HG03060 (cell line): ENCODE results near the gene RAPGEF2.
"Not testable (repeated sequence)": the region's sequence is repeated elsewhere in the genome, so short reads cannot be mapped to it uniquely, and the experiment has no call there.

Source experiments
- ATAC-seq: cut with Tn5 transposase; IDR thresholded peaks from one replicate; pipeline ENCODE4 v1.9.1; 2021; ENCODE audit warnings: low read depth, moderate number of reproducible peaks; ENCODE audit not compliant: unreplicated experiment

Gene RAPGEF2

GRCh38 chr4:159293811-159294515 lies 191.1 kb downstream of the RAPGEF2 start:
- ATAC-seq: no peak

GRCh38 chr4:159296061-159296460 lies 193.2 kb downstream of the RAPGEF2 start:
- ATAC-seq: no peak

DNA sequence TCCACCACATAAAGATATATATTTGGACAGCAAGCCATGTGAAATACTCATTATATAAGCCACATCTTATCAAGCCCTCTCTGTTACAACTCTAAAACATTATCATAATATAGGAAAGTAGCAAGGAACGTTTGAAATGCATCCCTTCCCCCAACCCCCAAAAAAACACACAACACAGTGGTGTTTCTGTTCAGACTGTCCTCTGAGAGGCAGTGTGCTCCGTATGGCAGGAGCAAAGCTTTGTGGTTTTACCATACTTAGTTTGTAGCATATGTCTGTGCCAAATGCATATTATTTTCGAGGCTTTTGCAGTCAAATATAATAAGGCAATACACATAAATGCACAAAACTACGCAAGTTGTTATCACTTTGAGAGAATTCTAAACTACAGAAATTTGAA lies 194.2 kb downstream of the RAPGEF2 start:
- no peak for ATAC-seq

GRCh38 chr4:159298502-159298901 lies 195.6 kb downstream of the RAPGEF2 start:
- ATAC-seq: no peak

GRCh38 chr4:159303435-159303834 lies 200.6 kb downstream of the RAPGEF2 start:
- ATAC-seq: no peak

- ATAC-seq: no peak
These were observed 202.2 kb downstream of the RAPGEF2 start for GRCh38 chr4:159305129-159305528.

DNA sequence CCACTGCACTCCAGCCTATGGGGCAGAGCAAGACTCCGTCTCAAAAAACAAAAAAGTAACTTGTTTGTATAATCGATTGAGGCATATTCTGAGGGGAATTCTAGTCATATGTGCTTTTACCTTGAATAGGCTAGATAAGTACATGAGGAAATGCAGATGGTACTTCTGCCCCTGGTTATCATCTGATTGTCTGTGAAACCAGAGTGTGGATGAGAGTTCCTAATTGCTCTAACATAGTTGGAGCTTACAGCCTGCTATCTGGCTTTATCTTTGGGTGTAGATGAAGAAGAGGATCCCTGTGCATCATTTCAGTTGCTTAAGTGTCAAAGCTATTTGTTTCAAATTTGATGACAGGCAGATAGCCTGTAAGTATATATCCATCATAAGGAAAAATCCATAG lies 205.1 kb downstream of the RAPGEF2 start:
- ATAC-seq: no peak

DNA sequence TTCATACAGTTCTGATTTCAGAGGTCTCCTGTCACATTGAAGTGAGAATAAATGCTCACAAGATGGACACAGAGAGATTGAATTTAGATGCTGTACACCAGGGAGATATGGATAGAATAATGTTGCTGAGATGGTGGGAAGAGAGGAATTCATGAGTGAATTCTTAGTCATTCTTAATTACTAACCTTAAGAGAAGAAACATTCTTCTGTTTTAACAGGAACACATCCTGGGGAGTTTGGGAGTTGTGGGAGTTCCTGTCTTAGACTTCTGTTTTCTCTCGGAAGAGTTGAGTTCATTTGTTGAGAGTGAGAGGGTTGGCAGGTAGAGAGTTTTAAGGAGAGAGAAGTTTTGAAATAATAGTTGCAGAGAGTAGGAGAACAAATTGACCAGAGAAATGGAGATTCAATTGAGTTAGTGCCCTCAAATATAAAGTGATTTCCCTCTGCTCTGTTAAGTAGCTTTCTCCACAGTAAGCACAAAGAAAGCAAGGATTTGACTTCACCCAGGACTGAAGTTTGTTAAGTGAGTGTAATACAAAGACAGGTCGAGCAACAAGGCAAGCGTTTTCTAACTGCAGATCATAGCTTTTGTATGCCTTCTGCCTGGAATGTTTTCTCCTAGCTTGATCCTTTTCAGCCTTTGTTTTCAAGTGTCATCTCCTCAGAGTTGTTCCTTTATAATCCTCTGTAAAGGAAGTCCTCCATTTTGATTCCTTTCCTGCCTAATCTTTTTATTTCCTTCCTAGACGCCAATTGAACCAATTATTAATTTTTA lies 205.9 kb downstream of the RAPGEF2 start:
- ATAC-seq: no peak

DNA sequence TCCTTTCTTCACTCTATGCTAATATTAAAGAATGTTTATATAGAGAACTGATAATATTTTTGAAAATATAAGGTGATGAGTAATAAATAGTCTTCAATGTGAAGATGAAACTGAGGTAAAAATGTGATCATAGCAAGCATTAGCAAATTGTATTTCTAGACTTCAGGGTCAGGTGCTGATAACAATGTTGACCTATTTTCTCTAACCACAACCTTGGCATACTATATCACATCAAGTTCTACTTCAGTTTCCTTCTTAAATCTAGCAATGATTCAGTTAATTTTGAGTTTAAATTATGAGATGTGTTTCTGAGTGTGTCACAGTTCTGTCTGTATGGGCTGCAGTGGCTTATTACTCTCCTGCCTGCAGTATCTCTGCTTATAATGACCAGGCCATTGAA lies 209.4 kb downstream of the RAPGEF2 start:
- no peak for ATAC-seq

DNA sequence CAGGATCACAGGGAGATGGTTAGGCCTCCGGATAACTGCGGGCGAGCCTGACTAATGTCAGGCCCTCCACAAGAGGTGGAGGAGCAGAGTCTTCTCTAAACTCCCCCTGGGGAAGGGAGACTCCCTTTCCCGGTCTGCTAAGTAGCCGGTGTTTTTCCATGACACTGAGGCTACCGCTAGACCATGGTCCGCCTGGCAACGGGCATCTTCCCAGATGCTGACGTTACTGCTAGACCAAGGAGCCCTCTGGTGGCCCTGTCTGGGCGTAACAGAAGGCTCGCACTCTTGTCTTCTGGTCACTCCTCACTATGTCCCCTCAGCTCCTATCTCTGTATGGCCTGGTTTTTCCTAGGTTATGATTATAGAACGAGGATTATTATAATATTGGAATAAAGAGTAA lies 213.0 kb downstream of the RAPGEF2 start:
- not testable (repeated sequence) for ATAC-seq

DNA sequence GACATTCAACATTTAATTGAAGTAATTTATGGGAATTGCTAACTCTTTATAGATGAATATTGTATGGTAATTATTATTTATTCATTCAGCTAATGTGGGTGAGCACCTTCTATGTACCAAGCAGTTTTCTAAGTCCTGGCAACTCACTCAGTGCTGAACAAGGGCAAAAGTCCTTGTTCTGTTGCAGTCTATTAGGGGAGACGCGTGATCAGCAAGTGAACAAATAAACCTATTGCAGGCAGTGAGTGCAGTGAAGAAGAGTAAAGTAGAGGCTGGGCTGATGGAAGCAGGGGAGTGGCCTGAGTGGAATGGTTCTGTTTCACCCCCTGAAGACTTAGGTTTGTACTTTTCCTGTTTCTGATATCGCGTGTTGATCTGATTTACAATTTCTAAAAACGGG lies 214.3 kb downstream of the RAPGEF2 start:
- ATAC-seq: no peak

DNA sequence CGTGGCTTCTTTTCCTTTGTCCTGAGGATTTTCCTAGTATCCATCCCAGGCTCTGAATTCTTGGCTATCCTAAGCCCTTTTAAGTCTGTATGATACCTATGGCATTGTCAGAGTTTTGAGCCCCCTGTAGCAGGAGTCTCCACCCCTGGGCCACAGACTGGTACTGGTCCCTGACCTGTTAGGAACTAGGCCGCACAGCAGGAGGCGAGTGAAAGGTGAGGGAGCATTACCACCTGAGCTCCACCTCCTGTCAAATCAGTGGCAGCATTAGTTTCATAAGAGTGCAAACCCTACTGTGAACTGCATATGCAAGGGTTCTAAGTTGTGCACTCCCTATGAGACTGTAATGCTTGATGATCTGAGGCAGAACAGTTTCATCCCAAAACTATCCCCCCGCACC lies 216.1 kb downstream of the RAPGEF2 start:
- no peak for ATAC-seq

DNA sequence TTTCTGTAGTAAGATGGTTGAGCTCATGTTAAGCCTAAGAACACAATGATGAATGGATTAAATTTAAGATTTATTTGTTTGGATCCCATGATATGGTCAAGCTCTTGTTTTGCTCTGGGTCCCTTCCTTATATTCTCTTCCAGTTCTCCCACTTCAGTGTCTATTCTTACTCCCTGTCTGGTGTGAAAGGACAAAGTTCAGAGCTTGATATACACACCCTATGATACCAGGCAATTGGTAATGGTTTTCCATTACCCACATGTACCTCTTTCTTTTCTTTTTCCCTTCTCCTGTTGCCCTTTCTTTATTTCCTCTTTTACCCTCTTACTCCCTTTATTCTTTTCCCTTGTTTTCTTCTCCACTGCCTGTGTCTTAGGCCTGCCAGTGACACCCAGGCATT lies 223.6 kb downstream of the RAPGEF2 start:
- no peak for ATAC-seq

DNA sequence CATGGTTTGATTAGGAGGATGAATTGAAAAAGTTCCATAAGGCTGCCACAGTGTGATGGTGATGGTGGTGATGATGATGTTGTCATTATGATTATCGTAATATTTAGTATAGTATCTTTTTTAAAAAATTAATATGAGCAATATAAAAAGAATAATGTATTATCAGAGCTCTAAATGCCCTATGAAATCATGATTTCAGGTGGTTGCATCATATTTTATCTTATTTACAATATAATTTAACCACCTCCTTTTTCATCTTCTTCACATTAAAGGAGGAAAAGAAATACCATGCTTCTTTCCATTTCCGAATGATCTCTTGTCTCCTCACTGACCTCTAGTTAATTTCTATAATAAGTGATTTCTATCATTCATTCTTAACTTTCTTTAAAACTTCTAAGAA lies 225.9 kb downstream of the RAPGEF2 start:
- ATAC-seq: no peak

GRCh38 chr4:159334461-159334860 lies 231.6 kb downstream of the RAPGEF2 start:
- no peak for ATAC-seq

DNA sequence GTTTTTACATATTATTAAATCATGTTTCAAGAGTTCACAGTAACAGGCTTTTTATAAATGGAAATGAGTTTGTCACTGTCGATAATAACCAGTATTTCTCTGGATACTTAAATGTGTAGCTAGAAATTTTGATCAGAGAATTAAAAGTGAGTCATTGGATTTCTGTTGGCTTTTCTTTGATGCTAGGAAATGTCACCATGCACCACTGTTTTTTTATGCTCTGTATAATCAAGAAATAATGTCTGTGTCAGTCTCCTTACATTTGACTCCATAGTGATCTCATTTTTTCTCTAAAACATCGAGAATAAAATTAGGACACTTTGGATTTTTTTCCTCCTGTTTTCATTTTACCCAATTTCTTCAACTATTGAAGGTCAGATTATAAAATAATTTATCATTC lies 234.2 kb downstream of the RAPGEF2 start:
- ATAC-seq: no peak

DNA sequence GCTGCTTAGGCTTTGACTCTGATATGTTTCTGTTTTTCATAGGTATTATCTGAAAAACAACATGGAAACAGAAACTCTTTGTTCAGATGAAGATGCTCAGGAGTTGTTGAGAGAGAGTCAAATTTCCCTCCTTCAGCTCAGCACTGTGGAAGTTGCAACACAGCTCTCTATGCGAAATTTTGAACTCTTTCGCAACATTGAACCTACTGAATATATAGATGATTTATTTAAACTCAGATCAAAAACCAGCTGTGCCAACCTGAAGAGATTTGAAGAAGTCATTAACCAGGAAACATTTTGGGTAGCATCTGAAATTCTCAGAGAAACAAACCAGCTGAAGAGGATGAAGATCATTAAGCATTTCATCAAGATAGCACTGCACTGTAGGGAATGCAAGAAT lies 238.6 kb downstream of the RAPGEF2 start:
- ATAC-seq: no peak

GRCh38 chr4:159342374-159342773 lies 239.5 kb downstream of the RAPGEF2 start:
- ATAC-seq: no peak

DNA sequence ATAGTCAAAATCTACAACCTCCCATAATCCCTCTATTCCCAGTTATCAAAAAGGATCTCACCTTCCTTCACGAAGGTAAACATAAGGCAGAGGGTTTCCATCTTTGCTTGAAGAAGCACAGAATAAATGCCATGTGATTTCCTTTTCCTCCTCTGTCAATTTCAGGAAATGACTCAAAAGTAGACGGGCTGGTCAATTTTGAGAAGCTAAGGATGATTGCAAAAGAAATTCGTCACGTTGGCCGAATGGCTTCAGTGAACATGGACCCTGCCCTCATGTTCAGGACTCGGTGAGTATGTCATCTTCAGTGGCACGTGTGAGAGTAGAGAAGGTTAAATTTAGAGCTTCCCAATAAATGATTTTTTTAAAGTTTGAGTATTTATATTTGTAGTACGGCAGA lies 240.2 kb downstream of the RAPGEF2 start:
- ATAC-seq: no peak

DNA sequence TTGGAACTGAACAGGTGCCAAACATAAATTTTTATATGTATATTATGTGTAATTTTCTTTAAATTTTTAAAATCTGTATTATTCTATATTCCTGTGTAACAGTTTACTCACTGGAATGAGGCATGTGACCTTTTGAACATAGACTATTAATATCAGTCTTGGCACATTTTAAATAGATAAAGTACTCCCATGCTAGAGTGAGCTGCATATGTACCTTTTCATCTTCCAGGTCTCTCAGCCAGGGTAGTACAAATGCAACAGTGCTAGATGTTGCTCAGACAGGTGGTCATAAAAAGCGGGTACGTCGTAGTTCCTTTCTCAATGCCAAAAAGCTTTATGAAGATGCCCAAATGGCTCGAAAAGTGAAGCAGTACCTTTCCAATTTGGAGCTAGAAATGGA lies 242.0 kb downstream of the RAPGEF2 start:
- ATAC-seq: no peak

DNA sequence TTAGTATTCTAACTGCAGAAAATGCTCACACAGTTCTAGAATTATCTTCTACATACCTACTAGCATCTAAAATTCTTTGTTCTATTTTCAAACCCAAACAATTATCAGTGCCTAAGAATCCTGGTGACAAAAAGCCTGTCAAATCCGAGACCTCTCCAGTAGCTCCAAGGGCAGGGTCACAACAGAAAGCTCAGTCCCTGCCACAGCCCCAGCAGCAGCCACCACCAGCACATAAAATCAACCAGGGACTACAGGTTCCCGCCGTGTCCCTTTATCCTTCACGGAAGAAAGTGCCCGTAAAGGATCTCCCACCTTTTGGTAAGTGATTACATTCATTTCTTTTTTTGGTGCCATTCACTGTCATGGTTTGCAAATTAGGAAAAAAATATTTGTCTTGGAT lies 243.8 kb downstream of the RAPGEF2 start:
- ATAC-seq: no peak

DNA sequence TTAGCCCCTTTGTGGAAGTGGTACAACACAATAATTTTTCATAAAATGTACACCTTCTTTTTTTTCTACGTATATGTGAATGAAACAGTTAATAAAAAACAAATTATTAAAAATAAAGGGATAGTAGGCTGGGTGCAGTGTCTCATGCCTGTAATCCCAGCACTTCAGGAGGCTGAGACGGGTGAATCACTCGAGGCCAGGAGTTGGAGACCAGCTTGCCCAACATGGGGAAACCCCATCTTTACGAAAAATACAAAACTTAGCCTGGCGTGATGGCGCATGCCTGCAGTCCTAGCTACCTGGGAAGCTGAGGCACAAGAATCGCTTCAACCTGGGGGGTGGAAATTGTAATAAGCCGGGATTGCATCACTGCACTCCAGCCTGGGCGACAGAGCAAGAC lies 244.9 kb downstream of the RAPGEF2 start:
- ATAC-seq: no peak
